PC-3 (cell line): ENCODE data around the gene C1S. TPM values are rescaled to one million over a fixed set of nuclear protein-coding genes. Genes with fewer than 3 reads are reported as not detected.

ENCODE experiments used
- ATAC-seq: fragments of 200-7000 bp; cut with Tn5 transposase; 2 replicates; pipeline ENCODE4 v1.9.1; 2020; ENCODE audit warnings: mild to moderate bottlenecking, moderate library complexity
- BruUV-seq: library from RNA; stranded (reverse); fragments of 400-500 nt; replicated peaks from 2 replicates; lab custom pipeline; 2021; lab: Mats Ljungman, UMichigan
- CTCF ChIA-PET: fragments of 300-600 bp; sonication (Branson Sonifier 250); formaldehyde crosslinking; loops from one replicate; lab custom pipeline; 2022; ENCODE audit warnings: antibody characterized with exemption; lab: Charles Lee
- POLR2A ChIA-PET: fragments of 300-600 bp; sonication (Branson Sonifier 250); formaldehyde crosslinking; loops from one replicate; lab custom pipeline; 2022; ENCODE audit warnings: antibody characterized with exemption; ENCODE audit not compliant: unreplicated experiment; lab: Charles Lee
- DNase-seq: peaks from one replicate; pipeline ENCODE4 v3.0.0-alpha.2; 2015
- H2AFZ ChIP-seq: fragments of 300-600 bp; sonication (generic); 2 replicates; pipeline ENCODE4 v1.6.0; 2016; ENCODE audit warnings: antibody characterized with exemption, low read length
- H3F3A ChIP-seq: fragments of 300-600 bp; sonication (generic); one replicate; pipeline ENCODE4 v1.6.0; 2017; ENCODE audit warnings: antibody characterized with exemption, low read length, control low read depth, mild to moderate bottlenecking; ENCODE audit not compliant: unreplicated experiment
- H3K27ac ChIP-seq: fragments of 300-600 bp; sonication (generic); 2 replicates; pipeline ENCODE4 v1.5.1; 2016; ENCODE audit warnings: mild to moderate bottlenecking, low read length
- H3K27me3 ChIP-seq: fragments of 300-600 bp; sonication (generic); 2 replicates; pipeline ENCODE4 v1.6.1; 2016; ENCODE audit warnings: low read length, mixed read lengths
- H3K36me3 ChIP-seq: fragments of 300-600 bp; sonication (generic); 2 replicates; pipeline ENCODE4 v1.6.1; 2016; ENCODE audit warnings: low read depth, mixed run types, low read length, mixed read lengths
- H3K4me1 ChIP-seq: fragments of 300-600 bp; sonication (generic); 2 replicates; pipeline ENCODE4 v1.5.1; 2016; ENCODE audit warnings: low read length; ENCODE audit not compliant: insufficient read depth
- H3K4me2 ChIP-seq: fragments of 300-600 bp; sonication (generic); 2 replicates; pipeline ENCODE4 v1.6.0; 2016; ENCODE audit warnings: low read length
- H3K4me3 ChIP-seq: fragments of 300-600 bp; sonication (generic); 2 replicates; pipeline ENCODE4 v1.5.1; 2016; ENCODE audit warnings: mild to moderate bottlenecking, low read length, mixed read lengths
- H3K79me2 ChIP-seq: fragments of 300-600 bp; sonication (generic); 2 replicates; pipeline ENCODE4 v1.6.1; 2017; ENCODE audit warnings: low read length, mixed read lengths
- H3K9ac ChIP-seq: fragments of 300-600 bp; sonication (generic); 2 replicates; pipeline ENCODE4 v1.6.0; 2016; ENCODE audit warnings: mild to moderate bottlenecking, low read length
- H3K9me2 ChIP-seq: fragments of 300-600 bp; sonication (generic); replicated peaks from 2 replicates; pipeline ENCODE4 v1.6.1; 2016; ENCODE audit warnings: mixed run types, low read length, mixed read lengths
- H3K9me3 ChIP-seq: fragments of 300-600 bp; sonication (generic); 2 replicates; pipeline ENCODE4 v1.6.1; 2016; ENCODE audit warnings: low read length, mixed read lengths
- H4K20me1 ChIP-seq: fragments of 300-600 bp; sonication (generic); 2 replicates; pipeline ENCODE4 v1.6.1; 2016; ENCODE audit warnings: low read length, mixed read lengths
- CTCF ChIP-seq: fragments of 300-600 bp; sonication (generic); conservative IDR thresholded peaks from 2 replicates; pipeline ENCODE4 v1.5.1; 2017; ENCODE audit warnings: antibody characterized with exemption, low read depth, mild to moderate bottlenecking, low read length
- EZH2 ChIP-seq: fragments of 300-600 bp; sonication (generic); IDR thresholded peaks from one replicate; pipeline ENCODE4 v1.6.1; 2017; ENCODE audit warnings: antibody characterized with exemption, mild to moderate bottlenecking, low read length; ENCODE audit not compliant: unreplicated experiment
- EZH2phosphoT487 ChIP-seq: fragments of 300-600 bp; sonication (generic); IDR thresholded peaks from 2 replicates; pipeline ENCODE4 v1.6.1; 2018; ENCODE audit warnings: mild to moderate bottlenecking, antibody characterized with exemption, low read length, borderline replicate concordance
- intact Hi-C: fragments of 100-400 bp; cut with micrococcal nuclease; formaldehyde crosslinking; loops from 2 replicates; pipeline ENCODE4 v1.9.0; 2023
- total RNA-seq: library from RNA; depleted of rRNA; stranded (reverse); fragments of >200 nt; gene quantifications from 2 replicates; pipeline ENCODE4 v1.2.3, GENCODE V29; 2014

Gene C1S
- total RNA-seq, 1 experiment from 2014 or later: 2.9 TPM

GRCh38 chr12:7061138-7061537 is 620 bp downstream of the C1S start:
- H3K4me3 ChIP-seq: no peak overlapping the region
- H3K9me3 ChIP-seq: no peaks in the 10 kb centered on the region
- ChIA-PET POLR2A (no interaction called here), CTCF (interaction anchor here (1.0 kb wide), 1 partner anchor 46 kb away, joined by 3 read pairs; no protein-coding TSS in a partner anchor)
- ATAC-seq: no peak
- H3K9me2 ChIP-seq: no peaks in the 10 kb centered on the region
- BruUV-seq: no TSS peak
- H3K27ac ChIP-seq: no peak overlapping the region
- H3K27me3 ChIP-seq: peaks cover 10% of the 10 kb centered on the region; the same call in 1 of the 2 replicates
- H4K20me1 ChIP-seq: no peaks in the 10 kb centered on the region
- no peak overlapping the region for H3K9ac ChIP-seq
- H2AFZ ChIP-seq: no peak overlapping the region
- H3F3A ChIP-seq: no peaks in the 10 kb centered on the region
- no peak overlapping the region for H3K4me2 ChIP-seq
- intact Hi-C loops: loop anchor here (2.0 kb wide), 1 partner anchor 48 kb away; the partner anchor contains the start of gene C1RL
- DNase-seq: no peak
- H3K36me3 ChIP-seq: no peaks in the 10 kb centered on the region
- TF ChIP-seq CTCF (no peak), EZH2 (no peak), EZH2phosphoT487 (no peak)
- no peaks in the 10 kb centered on the region for H3K79me2 ChIP-seq
- 0 out of 2 replicates have a peak, but pooled peaks cover 2% of the 10 kb centered on the region for H3K4me1 ChIP-seq

- TF ChIP-seq CTCF (no peak), EZH2 (no peak), EZH2phosphoT487 (no peak)
- ATAC-seq (no peak), DNase-seq (no peak)
- Histone ChIP-seq H3K9me2 (no peaks in the 10 kb centered on the region), H3K36me3 (no peaks in the 10 kb centered on the region), H3K9me3 (no peaks in the 10 kb centered on the region), H2AFZ (no peak overlapping the region), H4K20me1 (no peaks in the 10 kb centered on the region), H3F3A (no peaks in the 10 kb centered on the region), H3K9ac (no peak overlapping the region), H3K27ac (no peak overlapping the region), H3K4me3 (no peak overlapping the region), H3K79me2 (no peaks in the 10 kb centered on the region), H3K27me3 (peaks cover 9% of the 10 kb centered on the region; the same call in 1 of the 2 replicates), H3K4me2 (no peak overlapping the region), H3K4me1 (0 out of 2 replicates have a peak, but pooled peaks cover 2% of the 10 kb centered on the region)
- no TSS peak for BruUV-seq
- CTCF ChIA-PET: interaction anchor here (1.0 kb wide), 1 partner anchor 46 kb away, joined by 3 read pairs; no protein-coding TSS in a partner anchor
- POLR2A ChIA-PET: no interaction called here
- intact Hi-C loops: loop anchor here (2.0 kb wide), 1 partner anchor 47 kb away; the partner anchor contains the start of gene C1RL
Measured at GRCh38 chr12:7061596-7061995, 1.1 kb downstream of the C1S start.

DNA sequence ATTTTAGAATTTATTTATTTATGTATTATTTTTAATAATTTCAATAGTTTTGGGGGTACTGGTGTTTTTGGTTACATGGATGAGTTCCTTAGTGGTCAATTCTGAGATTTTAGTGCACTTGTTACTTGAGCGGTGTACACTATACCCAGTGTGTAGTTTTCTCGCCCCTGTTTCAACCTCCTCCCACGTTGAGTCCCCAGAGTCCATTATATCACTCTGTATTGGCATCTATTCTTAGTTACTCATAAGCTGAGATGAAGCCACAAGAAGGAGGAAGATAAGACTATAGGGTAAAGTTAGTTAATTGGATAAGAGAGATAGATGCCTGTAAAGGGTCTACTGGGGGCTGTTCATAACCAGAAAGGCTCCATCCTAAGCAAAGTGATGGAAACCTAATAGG is 4.0 kb downstream of the C1S start:
- Histone ChIP-seq H2AFZ (no peak overlapping the region), H3K9me3 (no peaks in the 10 kb centered on the region), H3K27me3 (peaks cover 20% of the 10 kb centered on the region; the same call in 1 of the 2 replicates), H3K4me3 (no peak overlapping the region), H3K27ac (no peak overlapping the region), H3K4me2 (no peak overlapping the region), H4K20me1 (no peaks in the 10 kb centered on the region), H3F3A (no peaks in the 10 kb centered on the region), H3K79me2 (no peaks in the 10 kb centered on the region), H3K4me1 (0 out of 2 replicates have a peak, but pooled peaks cover 2% of the 10 kb centered on the region), H3K36me3 (no peaks in the 10 kb centered on the region), H3K9me2 (no peaks in the 10 kb centered on the region), H3K9ac (no peak overlapping the region)
- no peak for TF ChIP-seq CTCF
- TF ChIP-seq EZH2: no peak
- no peak for TF ChIP-seq EZH2phosphoT487
- intact Hi-C loops: no loop called here
- DNase-seq: no peak
- ChIA-PET CTCF (no interaction called here), POLR2A (no interaction called here)
- no TSS peak for BruUV-seq
- ATAC-seq: no peak
